Urothelium cell line (cell line): ENCODE data around the gene FAT1.

Experiments
- DNase-seq: peaks from one replicate; pipeline ENCODE4 v3.0.0; 2011; ENCODE audit warnings: low spot score, mixed read lengths
- FAIRE-seq: peaks from 2 replicates; lab custom pipeline; 2011; peaks lifted over from hg19 to GRCh38; lab: Jason Lieb, UNC

FAT1 gene

DNA sequence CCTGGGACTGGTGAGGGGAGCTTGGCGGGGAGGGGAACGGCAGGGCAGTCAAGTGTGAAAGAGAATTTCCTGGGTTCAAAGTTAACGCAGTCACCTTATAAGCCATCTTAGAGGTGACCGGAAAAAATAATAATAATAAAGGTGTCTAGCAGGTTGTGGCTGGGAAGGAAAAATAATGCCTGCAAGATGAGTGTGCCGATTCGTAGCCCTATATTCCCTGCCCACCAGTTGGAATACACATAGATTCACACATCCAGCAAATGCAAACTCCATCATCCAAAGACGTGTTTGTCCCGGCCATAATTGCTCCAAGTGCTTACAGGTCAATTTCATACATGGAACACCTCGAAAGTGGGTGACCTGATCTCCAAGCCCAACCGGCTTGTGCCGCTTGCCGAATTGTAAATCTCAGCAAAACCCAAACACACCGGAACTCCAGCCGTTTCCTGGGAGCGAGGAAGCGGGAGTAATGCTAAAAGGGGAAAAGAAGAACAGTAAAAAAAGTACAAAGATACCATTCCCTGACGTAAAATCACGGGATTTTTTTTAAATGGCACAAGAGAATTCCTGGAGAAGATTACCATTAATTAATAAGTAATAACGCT, 1.3 kb upstream of the FAT1 start:
- no peak for FAIRE-seq
- DNase-seq = no peak

- DNase-seq = peak; percentile 50
- FAIRE-seq = no peak
Measured at GRCh38 chr4:186724058-186724863, 605 bp upstream of the FAT1 start.

GRCh38 chr4:186722796-186723291, 812 bp downstream of the FAT1 start:
- no peak for FAIRE-seq

DNA sequence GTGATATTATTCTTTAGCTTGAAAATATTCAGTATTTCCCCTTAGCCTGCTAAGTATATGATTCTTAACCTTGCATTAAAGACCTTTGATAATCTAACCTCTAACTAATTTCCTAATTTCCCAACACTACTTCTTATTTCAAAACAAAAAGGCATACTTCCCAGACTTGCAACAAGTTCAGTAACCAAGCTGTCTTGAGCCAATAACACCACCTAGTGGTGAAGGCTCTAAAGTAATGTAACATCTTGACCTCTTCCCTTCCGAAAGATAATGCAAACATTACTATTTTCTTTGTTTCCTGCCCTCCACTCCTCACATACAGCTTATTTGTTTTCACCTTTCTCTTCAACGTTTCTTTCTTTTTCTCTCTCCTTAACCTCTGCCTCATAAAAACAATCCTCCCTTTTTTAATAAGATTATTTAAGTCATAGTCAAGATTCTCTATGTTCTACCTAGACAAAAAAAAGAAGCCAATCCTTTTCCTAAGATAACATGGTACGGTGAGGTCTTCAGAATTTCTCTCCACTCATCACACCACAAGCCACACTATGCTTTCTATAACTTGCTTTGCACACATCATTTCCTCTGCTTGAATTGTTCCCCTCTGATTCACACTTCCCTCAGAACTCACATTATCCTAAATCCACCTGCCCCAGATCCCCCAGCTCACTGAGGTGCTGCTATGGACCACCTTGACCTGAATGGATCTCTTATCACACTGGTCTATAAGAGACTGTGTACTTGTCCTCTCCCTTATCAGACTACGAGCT, 3.5 kb downstream of the FAT1 start:
- FAIRE-seq (no peak), DNase-seq (no peak)

More at GRCh38 chr4:186722796-186723291, 812 bp downstream of the FAT1 start:
- DNase-seq = peak; percentile 68

DNA sequence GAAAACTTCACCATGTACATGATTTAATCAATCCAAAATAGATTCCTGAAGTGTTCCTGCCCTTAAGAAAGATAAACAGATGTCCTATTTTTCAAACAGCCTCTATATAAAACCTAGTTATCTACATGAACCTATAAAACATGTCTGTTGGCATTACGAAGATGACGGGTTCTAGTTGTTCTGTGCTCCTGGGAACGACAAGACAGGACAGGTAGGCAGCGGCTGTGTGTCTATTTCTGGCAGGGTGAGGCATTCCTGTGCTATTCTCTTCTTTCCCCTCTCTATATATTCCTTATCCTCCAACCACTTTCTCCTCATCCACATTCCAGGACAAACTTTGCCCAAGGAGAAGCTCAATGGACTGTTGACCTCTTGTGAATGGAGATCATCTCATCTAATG, 6.1 kb downstream of the FAT1 start:
- DNase-seq (no peak), FAIRE-seq (no peak)

GRCh38 chr4:186715077-186715476, 8.6 kb downstream of the FAT1 start:
- DNase-seq = no peak
- FAIRE-seq = no peak

- DNase-seq (no peak), FAIRE-seq (no peak)
Measured at GRCh38 chr4:186714006-186714675, 9.5 kb downstream of the FAT1 start.

DNA sequence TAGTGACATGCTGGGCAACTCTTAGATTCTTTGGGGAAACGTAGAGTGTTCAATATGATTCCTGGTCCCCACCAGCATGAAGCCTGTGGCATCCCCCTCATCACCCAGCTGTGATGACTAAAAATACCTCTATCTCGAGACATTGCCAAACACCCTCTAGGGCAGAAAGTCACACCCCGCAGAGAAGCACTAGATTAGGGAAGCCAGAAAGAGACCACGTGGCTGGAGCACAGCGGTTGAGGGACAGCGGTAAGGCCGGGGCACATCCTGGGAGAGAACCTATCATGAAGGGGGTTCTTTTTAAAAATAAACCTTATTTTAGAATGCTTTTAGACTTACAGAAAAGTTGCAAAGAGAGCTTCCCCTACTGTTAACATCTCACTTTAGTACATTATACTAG, 11.0 kb downstream of the FAT1 start:
- FAIRE-seq (no peak), DNase-seq (no peak)

GRCh38 chr4:186710521-186711119, 13.0 kb downstream of the FAT1 start:
- FAIRE-seq (no peak), DNase-seq (no peak)

- no peak for DNase-seq
- FAIRE-seq = no peak
Measured at GRCh38 chr4:186709517-186709916, 14.1 kb downstream of the FAT1 start.

GRCh38 chr4:186708554-186708953, 15.1 kb downstream of the FAT1 start:
- DNase-seq (no peak), FAIRE-seq (no peak)

- DNase-seq = no peak
- FAIRE-seq = no peak
Measured at GRCh38 chr4:186707996-186708395, 15.7 kb downstream of the FAT1 start.

DNA sequence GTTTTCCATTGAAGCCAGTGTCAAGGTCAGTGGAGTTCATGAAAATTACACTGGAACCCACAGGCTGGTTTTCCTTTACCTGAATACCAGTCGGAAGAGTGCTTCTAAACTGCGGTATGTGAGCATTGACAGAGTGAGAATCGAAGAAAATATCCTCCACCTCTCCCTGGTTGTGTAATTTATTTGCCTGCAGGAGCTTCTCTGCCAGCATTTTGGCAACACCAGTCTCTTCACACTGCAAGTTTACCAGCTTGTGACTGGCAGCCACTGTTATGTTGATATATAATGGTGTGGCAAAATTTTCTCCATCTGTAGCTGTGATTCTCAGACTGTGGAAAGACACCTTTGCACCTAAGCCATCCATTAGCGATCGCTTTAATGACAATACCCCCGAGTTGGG, 16.1 kb downstream of the FAT1 start:
- DNase-seq = no peak
- no peak for FAIRE-seq

DNA sequence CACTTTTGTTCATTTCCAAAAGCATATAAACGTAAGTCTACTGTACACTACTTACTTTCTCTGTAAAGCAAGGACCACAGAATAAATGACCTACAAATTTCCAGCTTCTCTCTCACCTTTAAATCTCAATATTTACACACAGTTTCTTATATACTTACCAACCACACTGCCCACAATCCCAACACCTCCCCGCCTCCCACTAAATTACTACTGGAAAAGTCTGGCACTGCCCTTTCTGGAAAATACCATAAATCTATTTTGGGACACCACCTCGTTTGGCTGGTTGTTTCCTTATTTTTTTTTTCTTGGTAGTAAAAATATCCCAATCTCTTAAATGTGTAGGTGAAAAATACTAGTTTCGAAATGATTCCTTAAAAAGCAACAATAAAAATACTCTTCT, 19.6 kb downstream of the FAT1 start:
- no peak for FAIRE-seq
- DNase-seq = no peak

DNA sequence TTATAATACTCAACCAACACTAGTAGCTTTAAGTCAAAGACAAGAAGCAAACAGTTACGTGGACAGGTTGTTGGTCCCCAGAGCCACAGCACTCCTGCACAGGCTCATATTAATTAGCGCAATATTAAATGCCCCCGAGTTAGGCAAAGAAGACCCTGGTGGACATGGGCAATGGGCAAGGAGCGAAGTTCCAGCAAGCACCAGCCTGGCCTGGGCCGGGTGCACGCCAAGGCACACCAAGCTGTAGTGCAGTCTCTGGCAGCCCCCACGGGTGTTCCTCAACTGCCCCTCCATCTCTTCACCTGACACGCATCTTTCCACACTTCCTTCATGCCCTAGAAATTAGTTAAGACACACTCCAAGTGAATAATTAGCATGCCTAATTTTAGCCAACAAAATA, 20.1 kb downstream of the FAT1 start:
- FAIRE-seq (no peak), DNase-seq (no peak)

- no peak for DNase-seq
- FAIRE-seq = no peak
Measured at GRCh38 chr4:186702940-186703339, 20.7 kb downstream of the FAT1 start.

DNA sequence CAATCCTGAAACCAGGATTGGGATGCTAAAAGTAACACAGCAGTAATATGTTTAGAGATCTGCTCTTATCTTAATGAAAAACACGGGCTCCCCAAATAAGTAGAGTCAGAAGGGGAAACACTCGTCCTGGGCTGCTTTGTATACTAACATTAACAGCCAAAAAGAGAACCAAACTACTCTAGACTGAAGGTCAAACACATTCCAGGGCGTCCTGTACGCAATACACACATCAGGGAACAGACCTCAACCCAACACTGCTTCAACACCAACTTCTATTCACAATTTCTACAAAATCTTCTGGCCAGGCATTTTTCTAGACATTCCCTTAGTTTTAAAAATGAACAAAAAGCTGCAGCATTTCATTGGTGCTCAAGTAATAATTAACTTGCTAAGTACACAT, 21.4 kb downstream of the FAT1 start:
- FAIRE-seq = no peak
- DNase-seq = no peak

DNA sequence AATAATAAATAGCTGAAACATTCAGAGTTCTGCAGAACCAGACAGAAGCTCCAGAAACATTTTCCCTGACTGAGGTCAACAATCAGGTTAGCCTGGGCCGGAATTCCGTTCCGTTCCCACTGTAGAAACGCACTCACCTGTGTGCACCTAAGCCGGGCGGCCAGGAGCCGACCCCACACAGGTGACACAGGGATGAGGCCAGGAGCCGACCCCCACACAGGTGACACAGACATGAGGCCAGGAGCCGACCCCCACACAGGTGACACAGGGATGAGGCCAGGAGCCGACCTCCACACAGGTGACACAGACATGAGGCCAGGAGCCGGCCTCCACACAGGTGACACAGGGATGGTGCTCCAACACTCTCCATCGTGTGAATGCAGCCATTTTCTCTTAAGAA, 21.9 kb downstream of the FAT1 start:
- no peak for FAIRE-seq
- no peak for DNase-seq

DNA sequence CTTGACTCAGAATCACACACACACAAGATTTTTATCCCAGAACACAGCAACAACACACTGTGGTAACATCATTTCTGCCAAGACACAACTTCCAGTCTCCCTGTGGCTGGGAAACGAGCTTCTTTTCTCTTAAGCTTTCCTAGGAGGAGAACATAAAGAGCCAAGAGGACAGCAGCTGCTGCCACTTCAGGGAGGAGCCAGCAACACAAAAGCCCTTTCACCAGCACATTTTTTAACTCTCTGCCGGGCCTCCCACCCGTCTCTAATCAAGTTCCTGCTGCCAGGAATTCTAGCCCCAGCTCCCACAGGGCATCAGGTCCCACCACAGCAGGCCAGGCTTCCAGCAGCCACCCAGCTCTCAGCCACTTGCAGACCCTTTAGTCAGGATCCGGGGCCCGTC, 22.4 kb downstream of the FAT1 start:
- no peak for DNase-seq
- no peak for FAIRE-seq

- no peak for DNase-seq
Measured at GRCh38 chr4:186700746-186701145, 22.9 kb downstream of the FAT1 start.

More at GRCh38 chr4:186700746-186701145, 22.9 kb downstream of the FAT1 start:
- no peak for FAIRE-seq
